Karpas-422 (cell line): Measurements from ENCODE around the gene GALNS. TPM values are rescaled to one million over a fixed set of nuclear protein-coding genes. Genes with fewer than 3 reads are reported as not detected.

ENCODE experiments used
- DNase-seq: peaks from one replicate; pipeline ENCODE4 v3.0.0-alpha.2; 2015
- H2AFZ ChIP-seq: fragments of 200-600 bp; sonication (generic); 2 replicates; pipeline ENCODE4 v1.6.1; 2014; ENCODE audit warnings: antibody characterized with exemption, low read length, mixed read lengths
- H3K27ac ChIP-seq: fragments of 200-600 bp; sonication (generic); 2 replicates; pipeline ENCODE4 v1.5.1; 2014; ENCODE audit warnings: mild to moderate bottlenecking, low read length, moderate library complexity
- H3K27me3 ChIP-seq: fragments of 200-600 bp; sonication (generic); 2 replicates; pipeline ENCODE4 v1.6.1; 2014; ENCODE audit warnings: low read length, mixed read lengths
- H3K36me3 ChIP-seq: fragments of 200-600 bp; sonication (generic); 2 replicates; pipeline ENCODE4 v1.6.1; 2014; ENCODE audit warnings: low read length, mixed read lengths; ENCODE audit not compliant: insufficient read depth
- H3K4me1 ChIP-seq: fragments of 200-600 bp; sonication (generic); 2 replicates; pipeline ENCODE4 v1.6.1; 2014; ENCODE audit warnings: mild to moderate bottlenecking, low read length, mixed read lengths
- H3K4me2 ChIP-seq: fragments of 200-600 bp; sonication (generic); 2 replicates; pipeline ENCODE4 v1.6.1; 2014; ENCODE audit warnings: low read length, low read depth, mild to moderate bottlenecking; ENCODE audit not compliant: poor library complexity, severe bottlenecking
- H3K4me3 ChIP-seq: fragments of 200-600 bp; sonication (generic); 2 replicates; pipeline ENCODE4 v1.5.1; 2014; ENCODE audit warnings: mild to moderate bottlenecking, antibody characterized with exemption, low read length, mixed read lengths
- H3K79me2 ChIP-seq: fragments of 200-600 bp; sonication (generic); 2 replicates; pipeline ENCODE4 v1.6.1; 2014; ENCODE audit warnings: mild to moderate bottlenecking, low read length, mixed read lengths
- H3K9ac ChIP-seq: fragments of 200-600 bp; sonication (generic); 2 replicates; pipeline ENCODE4 v1.6.0; 2014; ENCODE audit warnings: low read length
- H3K9me2 ChIP-seq: fragments of 200-600 bp; sonication (generic), shearing (Covaris generic); replicated peaks from 2 replicates; pipeline ENCODE4 v1.6.0; 2014; ENCODE audit warnings: mild to moderate bottlenecking, low read length, moderate library complexity; ENCODE audit not compliant: insufficient read depth
- H3K9me3 ChIP-seq: fragments of 300-700, 200-600 bp; sonication (generic); 2 replicates; pipeline ENCODE4 v1.6.1; 2014; ENCODE audit warnings: low read length, mixed read lengths
- H4K20me1 ChIP-seq: fragments of 200-600 bp; sonication (generic); 2 replicates; pipeline ENCODE4 v1.6.1; 2014; ENCODE audit warnings: mild to moderate bottlenecking, antibody characterized with exemption, low read length, low read depth; ENCODE audit not compliant: insufficient read depth
- total RNA-seq: library from RNA; depleted of rRNA; stranded (reverse); fragments of >200 nt; shearing (Covaris generic); gene quantifications from 2 replicates; pipeline ENCODE4 v1.2.3, GENCODE V29; 2014; ENCODE audit warnings: low replicate concordance

The GALNS gene
- total RNA-seq, 1 experiment from 2014 or later, result 26.8 TPM

DNA sequence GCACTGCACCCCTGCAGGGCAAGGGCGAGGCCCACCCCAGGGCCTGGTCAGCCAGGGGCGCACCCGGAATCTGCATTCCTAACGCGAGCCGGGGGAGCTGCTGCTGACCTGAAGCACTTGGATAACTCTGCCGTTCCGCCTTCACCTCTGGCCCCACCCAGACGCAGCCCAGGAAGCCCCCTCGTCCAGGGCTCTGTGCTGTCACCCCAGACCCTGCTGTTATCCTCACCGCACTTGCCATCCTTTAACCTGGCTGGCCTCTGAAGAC is 23.0 kb upstream of the GALNS start:
- Histone ChIP-seq H3K9ac (no peak overlapping the region), H4K20me1 (no peaks in the 10 kb centered on the region)

GRCh38 chr16:88878967-88879787 is 22.4 kb upstream of the GALNS start:
- no peaks in the 10 kb centered on the region for H3K4me1 ChIP-seq
- no peak overlapping the region for H3K4me3 ChIP-seq
- H3K36me3 ChIP-seq, result no peaks in the 10 kb centered on the region
- no peak for DNase-seq
- no peaks in the 10 kb centered on the region for H3K9me3 ChIP-seq
- no peaks in the 10 kb centered on the region for H3K27me3 ChIP-seq
- no peak overlapping the region for H3K4me2 ChIP-seq
- H3K27ac ChIP-seq, result no peak overlapping the region
- no peaks in the 10 kb centered on the region for H4K20me1 ChIP-seq
- no peak overlapping the region for H2AFZ ChIP-seq
- no peaks in the 10 kb centered on the region for H3K79me2 ChIP-seq
- H3K9me2 ChIP-seq, result no peaks in the 10 kb centered on the region
- no peak overlapping the region for H3K9ac ChIP-seq

More for the DNA sequence above, 23.0 kb upstream of the GALNS start:
- no peak overlapping the region for H3K4me3 ChIP-seq
- H3K9me2 ChIP-seq, result no peaks in the 10 kb centered on the region
- DNase-seq, result no peak
- H3K27ac ChIP-seq, result no peak overlapping the region
- no peaks in the 10 kb centered on the region for H3K27me3 ChIP-seq
- H3K9me3 ChIP-seq, result no peaks in the 10 kb centered on the region
- no peaks in the 10 kb centered on the region for H3K79me2 ChIP-seq
- no peak overlapping the region for H3K4me2 ChIP-seq
- no peaks in the 10 kb centered on the region for H3K4me1 ChIP-seq
- no peak overlapping the region for H2AFZ ChIP-seq
- no peaks in the 10 kb centered on the region for H3K36me3 ChIP-seq

- Histone ChIP-seq H3K4me2 (no peak overlapping the region), H3K9me3 (no peaks in the 10 kb centered on the region), H3K36me3 (no peaks in the 10 kb centered on the region), H3K9me2 (no peaks in the 10 kb centered on the region), H3K27ac (no peak overlapping the region), H4K20me1 (no peaks in the 10 kb centered on the region), H3K9ac (no peak overlapping the region), H3K79me2 (no peaks in the 10 kb centered on the region), H3K4me3 (no peak overlapping the region), H3K4me1 (no peaks in the 10 kb centered on the region), H3K27me3 (no peaks in the 10 kb centered on the region), H2AFZ (no peak overlapping the region)
- DNase-seq, result no peak
These were observed 21.6 kb upstream of the GALNS start for GRCh38 chr16:88878356-88878755.

DNA sequence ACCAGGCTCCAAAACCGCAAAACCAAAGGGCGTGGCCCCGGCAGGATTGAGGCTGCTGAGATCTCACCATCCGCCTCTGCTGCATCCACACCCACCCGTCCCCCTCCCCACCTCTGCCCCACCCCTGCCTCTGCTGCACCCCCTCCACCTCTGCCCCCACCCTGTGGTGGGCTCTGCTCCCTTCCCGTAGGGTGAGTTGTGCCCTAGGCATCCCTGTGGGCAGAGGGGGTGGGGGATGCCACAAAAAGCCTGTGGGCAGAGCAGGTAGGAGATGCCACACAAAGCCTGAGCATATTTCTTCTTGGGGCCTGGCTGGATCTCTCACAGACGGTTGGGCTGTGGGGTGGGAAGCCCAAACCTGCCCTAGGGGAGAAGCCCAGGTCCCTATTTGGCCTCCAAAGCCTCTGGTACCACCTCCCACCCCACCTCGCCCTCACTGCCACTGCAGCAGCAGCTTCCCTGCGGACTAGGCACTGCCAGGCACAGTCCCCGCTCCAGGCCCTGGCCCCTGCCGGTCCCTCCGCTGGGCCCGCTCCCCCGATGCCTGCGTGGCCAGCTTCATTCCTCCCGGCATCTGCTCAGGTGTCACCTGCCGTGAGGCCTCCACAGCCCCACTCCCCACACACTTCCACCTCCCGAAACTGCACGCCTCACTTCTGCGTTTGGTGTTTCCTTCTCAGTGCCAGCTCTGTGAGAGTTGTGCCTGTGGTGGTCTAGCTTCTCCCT is 21.0 kb upstream of the GALNS start:
- no peak overlapping the region for H3K27ac ChIP-seq
- no peaks in the 10 kb centered on the region for H4K20me1 ChIP-seq
- no peak overlapping the region for H3K4me2 ChIP-seq
- no peak overlapping the region for H3K9ac ChIP-seq
- no peaks in the 10 kb centered on the region for H3K9me3 ChIP-seq
- no peaks in the 10 kb centered on the region for H3K79me2 ChIP-seq
- no peak overlapping the region for H3K4me3 ChIP-seq
- no peaks in the 10 kb centered on the region for H3K9me2 ChIP-seq
- H3K4me1 ChIP-seq, result no peaks in the 10 kb centered on the region
- H3K27me3 ChIP-seq, result no peaks in the 10 kb centered on the region
- DNase-seq, result no peak
- H3K36me3 ChIP-seq, result no peaks in the 10 kb centered on the region
- no peak overlapping the region for H2AFZ ChIP-seq

DNA sequence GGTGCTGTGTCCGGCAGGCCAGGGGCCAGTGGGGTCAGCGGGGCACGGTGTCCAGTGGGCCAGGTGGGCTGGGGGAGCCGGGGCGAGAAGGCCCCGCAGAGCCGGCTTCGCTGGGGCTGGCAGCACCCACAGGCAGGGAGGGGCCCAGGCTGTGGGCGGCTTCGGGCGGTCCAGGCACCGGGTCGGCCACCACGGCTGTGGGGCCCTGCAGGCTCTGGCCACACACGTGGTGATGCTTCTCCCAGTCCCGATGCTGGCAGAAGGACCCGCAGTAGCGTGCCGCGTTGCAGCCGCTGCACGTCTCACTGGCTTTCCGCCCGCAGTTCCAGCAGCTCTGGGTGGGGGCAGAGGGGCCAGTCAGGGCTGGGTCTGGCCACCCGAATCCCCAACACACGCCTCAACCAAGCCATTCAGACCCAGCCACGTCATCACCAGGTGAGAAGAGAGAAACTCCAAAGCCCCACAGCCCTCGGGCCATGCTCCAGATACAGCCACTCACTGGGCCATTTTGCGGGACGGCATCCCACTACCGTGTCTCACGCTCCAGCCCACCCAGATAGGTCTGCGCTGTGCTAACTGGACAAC is 20.3 kb upstream of the GALNS start:
- no peaks in the 10 kb centered on the region for H3K4me1 ChIP-seq
- no peaks in the 10 kb centered on the region for H3K9me3 ChIP-seq
- no peaks in the 10 kb centered on the region for H3K79me2 ChIP-seq
- no peak for DNase-seq
- no peak overlapping the region for H3K4me2 ChIP-seq
- no peaks in the 10 kb centered on the region for H3K9me2 ChIP-seq
- H3K36me3 ChIP-seq, result no peaks in the 10 kb centered on the region
- no peak overlapping the region for H3K4me3 ChIP-seq
- H4K20me1 ChIP-seq, result no peaks in the 10 kb centered on the region
- no peak overlapping the region for H3K9ac ChIP-seq
- H3K27ac ChIP-seq, result no peak overlapping the region
- no peak overlapping the region for H2AFZ ChIP-seq
- H3K27me3 ChIP-seq, result no peaks in the 10 kb centered on the region

DNA sequence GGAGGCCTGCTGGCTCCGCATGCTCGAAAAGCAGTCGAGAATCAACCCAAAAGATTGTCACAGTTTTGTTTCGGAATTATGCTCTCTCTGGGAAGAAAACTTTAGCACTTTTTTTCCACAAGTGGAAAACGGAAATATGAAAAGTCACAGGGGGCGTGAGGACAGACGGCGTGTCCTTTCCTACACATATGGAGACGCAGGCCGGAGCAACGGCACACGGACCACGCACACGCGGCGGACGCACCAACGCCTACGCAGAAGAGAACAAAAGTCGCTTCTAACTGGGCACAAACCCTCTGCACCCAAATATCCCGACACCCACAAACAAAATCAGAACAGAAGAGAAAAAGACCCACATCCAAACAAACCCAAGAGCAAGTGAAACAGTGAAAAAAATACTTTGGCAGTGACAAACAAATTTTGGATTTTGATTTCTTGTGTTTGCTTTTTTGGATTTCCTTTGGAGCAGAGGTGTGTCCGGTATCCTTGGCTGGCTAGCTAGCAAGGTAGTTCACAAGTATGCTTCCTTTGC is 19.0 kb upstream of the GALNS start:
- no peaks in the 10 kb centered on the region for H3K79me2 ChIP-seq
- H4K20me1 ChIP-seq, result no peaks in the 10 kb centered on the region
- H3K4me3 ChIP-seq, result no peak overlapping the region
- H3K36me3 ChIP-seq, result no peaks in the 10 kb centered on the region
- no peak for DNase-seq
- no peaks in the 10 kb centered on the region for H3K9me3 ChIP-seq
- H3K27ac ChIP-seq, result no peak overlapping the region
- no peaks in the 10 kb centered on the region for H3K9me2 ChIP-seq
- no peak overlapping the region for H2AFZ ChIP-seq
- no peak overlapping the region for H3K9ac ChIP-seq
- H3K27me3 ChIP-seq, result no peaks in the 10 kb centered on the region; the same call in 1 of the 2 replicates
- peaks cover 5% of the 10 kb centered on the region for H3K4me1 ChIP-seq
- H3K4me2 ChIP-seq, result no peak overlapping the region

- no peak for DNase-seq
- Histone ChIP-seq H3K27me3 (no peaks in the 10 kb centered on the region; the same call in 1 of the 2 replicates), H3K9me3 (no peaks in the 10 kb centered on the region), H2AFZ (no peak overlapping the region), H3K36me3 (no peaks in the 10 kb centered on the region), H3K4me1 (peaks cover 9% of the 10 kb centered on the region), H3K4me2 (no peak overlapping the region), H3K9ac (no peak overlapping the region), H3K4me3 (no peak overlapping the region), H3K27ac (no peak overlapping the region), H3K9me2 (no peaks in the 10 kb centered on the region), H3K79me2 (no peaks in the 10 kb centered on the region), H4K20me1 (no peaks in the 10 kb centered on the region)
These were observed 18.3 kb upstream of the GALNS start for GRCh38 chr16:88874938-88875599.
